GM21529 (cell line): ENCODE data around the gene SH3RF3.

ENCODE experiments used
- ATAC-seq: cut with Tn5 transposase; IDR thresholded peaks from one replicate; pipeline ENCODE4 v1.9.1; 2021; ENCODE audit not compliant: unreplicated experiment

SH3RF3 gene

DNA sequence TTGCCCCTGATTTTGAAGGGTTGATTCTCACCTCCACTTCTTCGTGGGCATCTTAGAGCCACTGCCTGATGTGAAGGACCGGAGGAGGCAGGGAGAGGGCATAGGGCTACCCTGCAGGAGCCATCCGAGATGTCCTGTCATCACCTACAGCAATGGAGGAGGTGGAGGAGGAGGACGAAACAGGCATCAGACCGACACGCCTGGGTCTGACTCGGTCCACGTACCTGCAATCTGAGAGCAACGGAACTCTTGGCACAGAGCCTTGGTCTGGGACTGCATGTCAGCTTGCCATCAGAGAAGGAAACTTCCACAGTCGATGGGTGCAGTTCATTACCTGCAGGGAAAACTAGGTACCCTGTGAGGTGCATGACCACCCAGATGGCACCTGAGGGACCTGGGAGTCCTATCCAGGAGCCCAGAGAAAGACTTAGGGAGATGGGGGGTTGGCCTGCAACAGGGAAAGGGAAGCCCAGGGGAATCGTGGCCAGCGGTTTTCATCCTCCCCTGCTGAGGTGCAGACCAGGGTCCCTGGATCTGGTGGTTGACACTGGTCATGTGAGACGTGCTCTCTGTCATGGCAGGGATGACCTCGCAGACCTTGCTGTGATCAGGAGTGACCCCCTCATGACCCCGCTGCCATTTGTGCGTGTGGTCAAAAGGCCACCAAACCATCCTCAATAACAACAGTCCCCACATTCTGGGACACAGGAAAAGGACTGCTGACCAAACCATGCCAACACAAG is 293.9 kb downstream of the SH3RF3 start:
- no peak for ATAC-seq

DNA sequence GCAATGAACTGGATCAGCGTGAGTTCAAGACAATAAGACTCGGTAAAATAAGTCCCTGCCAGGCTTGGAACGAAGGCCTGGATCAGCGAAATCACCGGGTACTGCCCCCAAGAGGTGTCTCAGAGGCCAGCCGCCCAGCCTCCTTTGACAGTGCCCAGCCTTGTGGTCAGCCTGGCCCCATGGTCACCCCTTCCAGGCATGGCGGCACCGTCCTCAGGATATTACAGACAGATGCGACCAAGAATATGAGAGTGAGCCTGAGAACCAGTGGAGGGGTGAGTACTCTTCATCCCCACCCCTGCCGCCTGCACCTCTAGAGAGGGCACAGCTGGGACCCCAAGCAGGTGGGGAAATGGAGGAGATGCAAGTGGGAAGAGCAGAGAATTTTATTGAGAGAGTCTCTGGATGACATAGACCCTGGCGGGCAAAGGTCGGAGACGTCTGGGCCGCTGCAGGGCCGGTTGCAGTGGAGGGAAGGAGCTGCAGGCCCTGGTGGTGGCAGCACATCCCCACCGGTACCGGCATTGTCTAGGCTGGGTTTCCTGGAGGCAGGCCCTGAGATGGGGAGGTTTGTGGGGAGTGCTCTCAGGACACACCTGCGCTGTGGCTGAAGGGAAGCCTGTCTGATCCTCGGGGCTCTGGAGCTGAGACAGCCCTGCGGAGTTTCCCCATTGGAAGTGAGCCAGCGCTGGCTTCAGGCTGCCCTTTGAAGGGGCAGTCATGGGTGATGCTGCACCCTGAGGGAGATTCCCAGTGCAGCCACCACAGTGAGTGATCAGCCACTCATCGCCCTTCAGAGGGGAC is 294.8 kb downstream of the SH3RF3 start:
- ATAC-seq = no peak

DNA sequence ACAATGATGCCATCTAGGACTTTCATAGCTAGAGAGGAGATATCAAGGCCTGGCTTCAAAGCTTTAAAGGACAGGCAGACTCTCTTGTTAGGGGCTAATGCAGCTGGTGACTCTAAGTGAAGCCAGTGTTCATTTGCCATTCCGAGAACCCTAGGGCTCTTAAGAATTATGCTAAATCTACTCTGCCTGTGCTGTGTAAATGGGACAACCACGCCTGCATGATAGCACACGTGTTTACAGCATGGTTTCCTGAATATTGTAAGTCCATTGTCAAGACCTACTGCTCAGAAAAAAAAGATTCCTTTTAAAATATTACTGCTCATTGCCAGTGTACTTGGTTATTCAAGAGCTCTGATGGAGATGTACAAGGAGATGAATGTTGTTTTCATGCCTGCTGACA is 296.4 kb downstream of the SH3RF3 start:
- no peak for ATAC-seq

DNA sequence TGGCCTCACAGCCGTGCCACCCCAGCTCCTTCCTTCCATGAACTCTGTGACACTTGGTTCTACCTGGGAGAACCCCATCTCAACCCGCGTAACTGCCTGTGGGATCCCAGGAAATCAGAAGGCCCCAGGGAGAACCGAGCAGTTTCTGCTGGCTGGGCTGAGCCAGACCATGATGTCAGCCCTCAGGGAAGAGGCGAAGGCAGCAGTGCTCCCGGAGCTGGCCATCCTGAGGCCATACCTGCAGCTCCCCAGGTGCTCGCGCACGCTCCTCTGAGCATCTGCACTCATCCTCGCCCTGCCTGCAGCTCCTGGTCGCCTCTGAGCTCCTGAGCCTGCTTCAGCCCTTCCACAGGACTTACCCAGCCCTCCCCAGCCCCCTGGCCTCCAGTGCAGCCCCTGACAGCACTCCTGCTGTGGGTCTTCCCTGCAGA is 298.7 kb downstream of the SH3RF3 start:
- no peak for ATAC-seq

DNA sequence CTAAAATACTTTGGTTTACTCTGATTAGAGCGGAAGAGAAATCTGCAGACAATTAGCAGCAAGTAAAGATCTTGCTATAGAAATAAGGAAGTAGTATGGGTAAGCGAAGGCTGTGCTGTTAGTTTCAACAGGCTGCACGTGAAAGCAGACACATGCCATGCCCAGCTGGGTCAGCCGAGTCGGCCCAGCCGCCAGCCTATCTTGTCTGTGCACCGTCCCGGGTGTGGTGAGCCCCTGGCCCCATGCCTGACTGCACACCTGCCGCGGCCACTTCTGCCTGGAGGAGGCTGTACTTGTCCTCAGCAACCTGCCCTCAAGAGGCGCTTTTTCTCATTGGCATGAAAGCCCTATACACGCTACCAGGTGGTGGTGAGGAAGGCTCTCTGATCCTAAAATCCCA is 299.3 kb downstream of the SH3RF3 start:
- no peak for ATAC-seq

DNA sequence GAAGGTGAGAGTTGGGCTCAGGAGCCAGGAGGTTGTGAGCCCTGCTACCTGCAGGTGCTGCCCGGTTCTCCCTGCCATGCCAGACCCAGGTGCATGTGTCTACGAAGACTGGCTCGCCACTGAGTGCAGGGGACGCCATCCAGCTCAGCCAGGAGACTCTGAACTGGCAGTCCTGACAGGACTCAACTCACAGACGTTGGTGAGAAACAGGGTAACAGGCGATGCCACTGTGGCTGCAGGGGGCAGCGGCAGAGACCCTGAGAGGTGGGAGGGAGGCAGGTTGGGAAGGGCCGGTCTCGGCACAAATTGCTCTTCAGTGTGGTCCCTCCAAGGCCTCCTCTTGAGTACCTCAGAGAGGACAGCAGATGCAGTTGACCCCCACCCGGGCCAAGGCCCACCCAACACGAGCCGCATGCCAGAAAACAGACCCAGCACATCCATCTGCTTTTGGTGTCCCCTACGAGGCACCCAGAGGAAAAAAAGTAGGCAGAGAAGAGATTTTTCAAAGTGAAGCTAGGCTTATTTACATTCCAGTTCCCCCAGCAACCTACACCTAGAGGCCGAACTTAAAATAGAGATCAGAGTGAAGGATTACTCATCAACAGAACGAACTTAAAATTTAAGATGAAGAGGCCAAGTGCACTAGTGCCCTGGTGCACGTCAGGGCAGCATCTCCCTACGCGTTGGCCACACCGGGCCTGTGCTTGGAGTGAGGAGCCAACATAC is 300.0 kb downstream of the SH3RF3 start:
- no peak for ATAC-seq

DNA sequence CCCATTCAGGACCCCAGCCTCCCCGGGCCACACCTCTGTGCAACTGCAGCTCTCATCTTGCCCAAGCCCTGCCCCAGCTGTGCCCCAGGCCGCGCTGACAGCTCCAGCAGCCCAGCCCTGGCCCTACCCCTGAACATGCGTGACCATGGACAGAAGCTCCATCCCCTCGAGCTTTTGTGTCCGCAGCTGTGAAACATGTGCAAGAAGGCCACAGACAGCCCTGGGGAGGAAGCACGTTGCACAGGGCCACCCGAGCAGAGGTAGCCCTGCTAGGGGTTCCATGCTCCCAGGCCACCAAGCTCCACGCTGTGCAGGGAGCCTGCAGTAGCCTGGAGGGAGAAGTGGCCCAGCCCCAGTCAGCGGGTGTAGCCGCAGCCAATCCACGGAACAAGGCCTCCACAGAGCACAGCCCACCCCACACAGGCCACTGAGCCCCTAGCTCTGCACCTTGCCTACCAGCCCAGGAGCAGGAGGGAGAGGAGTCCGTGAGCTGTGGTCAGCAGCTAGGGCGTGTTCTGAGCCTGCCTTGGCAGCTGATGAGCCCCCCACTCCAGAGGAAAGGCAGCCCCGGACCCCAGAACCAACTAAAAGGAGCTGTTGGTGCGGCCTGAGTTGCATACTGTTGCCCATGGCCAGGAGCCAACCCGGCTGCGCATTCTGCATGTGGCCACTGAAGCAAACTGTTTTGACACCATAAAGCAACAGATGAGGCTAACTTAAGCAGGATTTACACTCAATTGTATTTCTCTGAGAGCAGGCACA is 300.7 kb downstream of the SH3RF3 start:
- no peak for ATAC-seq

DNA sequence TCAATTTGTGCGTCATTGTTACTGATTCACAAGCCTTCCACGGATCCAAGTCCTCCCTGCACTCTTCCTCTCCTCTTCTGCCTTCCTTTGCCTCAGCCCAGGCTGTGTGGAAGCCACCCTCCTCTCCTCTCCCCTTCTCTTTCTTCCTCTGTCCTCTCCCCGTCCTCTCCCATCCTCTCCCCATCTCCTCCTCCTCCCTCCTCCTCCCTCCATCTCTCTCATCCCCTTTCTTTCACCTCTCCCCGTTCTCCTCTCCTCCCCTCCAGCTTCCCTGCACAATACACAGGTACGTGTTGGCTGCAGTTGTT is 301.3 kb downstream of the SH3RF3 start:
- no peak for ATAC-seq

DNA sequence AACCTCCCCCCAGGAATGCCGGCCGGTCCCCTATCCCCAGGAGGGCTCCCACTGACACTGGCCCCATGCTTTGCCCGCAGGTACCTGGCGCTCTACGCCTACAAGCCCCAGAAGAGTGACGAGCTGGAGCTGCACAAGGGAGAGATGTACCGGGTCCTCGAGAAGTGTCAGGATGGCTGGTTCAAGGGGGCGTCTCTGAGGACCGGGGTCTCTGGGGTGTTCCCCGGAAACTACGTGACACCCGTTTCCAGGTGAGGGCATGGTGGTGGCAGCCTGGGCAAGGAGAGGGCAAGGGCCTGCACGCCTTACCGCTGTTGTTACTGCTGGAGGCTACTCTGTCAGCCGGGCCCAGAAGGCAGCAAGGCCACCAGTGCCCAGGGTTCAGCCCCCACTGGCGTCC is 303.4 kb downstream of the SH3RF3 start:
- ATAC-seq = no peak

DNA sequence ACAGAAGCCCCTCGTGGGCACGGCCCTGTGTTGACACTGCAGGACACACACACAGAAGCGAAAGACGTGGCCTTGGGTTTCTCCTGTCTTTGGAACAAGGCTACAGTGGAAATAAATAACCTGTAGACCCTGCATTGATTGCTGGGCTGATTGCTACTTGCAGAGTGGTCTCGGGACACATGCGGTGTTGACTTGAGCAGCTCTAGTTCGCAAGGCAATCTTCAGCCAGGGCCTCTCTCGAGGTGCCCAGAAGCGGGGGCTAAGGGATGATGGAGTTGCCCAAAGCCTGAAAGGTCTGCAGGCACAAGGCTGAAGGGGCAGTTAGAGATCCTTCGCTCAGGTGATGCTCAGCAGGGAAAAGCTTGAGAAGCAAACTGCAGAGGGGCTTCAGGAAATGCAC is 304.5 kb downstream of the SH3RF3 start:
- ATAC-seq = no peak

DNA sequence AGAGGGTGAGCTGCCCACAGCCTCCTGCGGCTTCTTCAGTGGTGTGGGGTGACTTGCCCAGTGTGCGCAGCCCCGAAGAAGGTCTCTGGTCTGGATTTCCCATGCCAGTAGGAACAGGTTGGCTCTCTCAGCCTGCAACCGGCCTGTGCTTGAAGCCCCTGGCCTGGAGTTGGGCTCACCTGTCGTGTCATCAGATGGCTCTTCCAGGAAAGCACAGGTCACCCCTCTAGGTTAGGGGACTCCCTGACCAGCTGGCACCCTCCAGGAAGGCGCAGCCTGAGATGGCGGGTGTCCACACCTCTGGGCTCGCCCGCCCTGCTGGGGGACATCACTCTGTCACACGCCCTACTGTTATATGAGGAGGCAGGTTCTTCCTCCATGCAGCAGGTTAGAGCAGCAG is 304.9 kb downstream of the SH3RF3 start:
- no peak for ATAC-seq

DNA sequence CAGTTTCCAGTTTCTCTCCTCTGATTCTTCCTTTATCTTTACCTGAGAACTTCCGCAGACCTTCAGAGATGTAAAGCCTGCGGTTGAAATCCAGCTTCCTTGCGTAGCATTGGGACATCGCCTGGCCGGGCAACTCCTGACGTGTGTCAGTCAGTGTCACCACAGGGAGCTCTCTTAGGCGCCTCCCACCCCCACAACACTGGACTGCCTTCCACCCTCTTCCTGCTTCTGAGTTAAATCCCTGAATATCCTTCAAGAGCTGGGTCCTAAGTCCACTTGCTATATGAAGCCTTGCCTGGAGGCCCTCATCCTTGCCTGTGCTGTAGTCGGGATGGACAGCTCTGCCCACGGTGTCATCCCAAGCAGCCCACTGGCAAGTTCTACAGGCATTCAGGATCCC is 305.3 kb downstream of the SH3RF3 start:
- no peak for ATAC-seq

DNA sequence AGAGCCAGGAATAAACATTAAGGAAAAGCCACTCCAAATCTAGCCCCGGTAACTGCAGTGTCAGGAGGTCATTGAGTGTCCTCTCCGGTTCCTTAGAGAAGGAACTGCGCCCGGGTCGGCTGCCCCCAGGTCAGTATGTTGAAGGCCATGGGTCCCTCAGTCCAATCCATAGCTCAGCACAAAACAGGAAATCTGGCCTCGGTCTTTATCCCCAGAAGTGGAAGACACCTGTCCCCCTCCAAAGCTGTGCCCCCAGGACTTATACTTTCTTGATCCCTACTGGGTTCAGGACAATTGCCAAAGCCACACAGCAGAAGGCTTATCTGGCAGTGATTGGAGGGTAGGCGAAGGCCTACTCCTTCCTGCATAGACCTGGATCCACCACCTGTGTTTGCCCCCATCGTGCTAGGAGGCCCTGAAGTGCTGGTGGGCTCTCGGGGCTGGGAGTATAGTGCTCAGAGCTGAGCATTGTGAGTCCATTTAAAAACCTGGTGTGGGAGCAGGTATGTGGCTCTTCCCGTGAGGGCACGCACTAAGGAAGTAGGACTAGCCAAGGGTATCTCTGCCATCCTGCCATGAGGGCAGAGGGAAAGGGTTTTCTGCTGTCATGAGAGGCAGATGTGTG is 306.2 kb downstream of the SH3RF3 start:
- no peak for ATAC-seq

DNA sequence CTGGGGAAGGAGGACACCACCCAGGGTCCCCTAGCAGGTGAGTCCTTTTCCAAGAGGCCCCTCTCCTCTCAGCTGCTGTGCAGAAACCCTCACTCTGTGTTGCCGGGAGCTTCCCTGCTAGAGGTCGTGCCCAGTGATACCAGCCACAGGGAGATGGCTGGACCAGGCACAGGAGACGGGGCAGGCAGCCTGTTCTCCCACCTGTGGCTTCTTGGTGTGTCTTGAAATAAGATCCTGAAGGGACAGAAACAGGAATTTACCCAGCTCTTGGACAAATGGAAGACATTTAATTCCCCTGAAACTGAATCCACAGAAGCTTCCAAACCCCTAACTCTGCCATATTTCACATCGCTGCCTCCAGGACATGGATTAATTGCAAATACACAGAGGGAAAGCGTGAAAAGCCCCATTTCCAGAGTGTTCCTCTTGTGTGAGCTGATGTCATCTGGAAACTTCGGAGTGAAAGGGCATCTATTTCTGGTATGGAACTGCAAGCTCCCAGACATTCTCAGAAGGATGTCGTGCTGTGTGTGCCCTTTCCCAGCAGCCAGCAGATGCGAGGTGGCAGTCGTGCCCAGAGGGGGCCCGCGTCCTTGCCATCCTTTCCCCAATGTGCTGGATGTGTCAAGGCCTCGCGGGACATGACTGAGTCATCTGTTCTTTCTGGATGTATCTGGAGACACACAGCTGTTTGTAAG is 307.0 kb downstream of the SH3RF3 start:
- no peak for ATAC-seq

DNA sequence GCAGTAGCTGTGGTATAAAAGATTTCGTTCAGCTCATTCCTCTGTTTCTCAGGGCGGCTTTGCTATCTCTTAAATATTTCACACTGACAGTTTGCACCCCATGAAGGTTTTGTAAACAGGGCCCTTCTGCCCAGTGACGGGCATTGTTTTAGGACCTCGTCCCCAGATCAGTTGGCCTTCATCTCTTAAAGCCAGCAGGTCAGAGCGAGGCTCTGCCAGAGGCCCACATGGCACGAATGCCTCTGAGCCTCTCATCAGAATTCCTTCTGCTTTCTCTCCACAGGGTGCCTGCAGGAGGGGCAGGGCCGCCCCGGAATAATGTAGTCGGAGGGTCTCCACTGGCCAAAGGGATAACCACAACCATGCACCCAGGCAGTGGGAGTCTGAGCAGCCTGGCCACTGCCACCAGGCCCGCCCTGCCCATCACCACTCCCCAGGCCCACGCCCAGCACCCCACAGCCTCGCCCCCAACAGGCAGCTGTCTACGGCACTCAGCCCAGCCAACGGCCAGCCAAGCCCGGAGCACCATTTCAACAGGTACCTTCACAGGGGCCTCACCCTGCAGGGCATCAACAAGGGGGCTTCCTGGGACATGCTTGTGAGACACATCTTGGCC is 307.7 kb downstream of the SH3RF3 start:
- ATAC-seq = no peak

DNA sequence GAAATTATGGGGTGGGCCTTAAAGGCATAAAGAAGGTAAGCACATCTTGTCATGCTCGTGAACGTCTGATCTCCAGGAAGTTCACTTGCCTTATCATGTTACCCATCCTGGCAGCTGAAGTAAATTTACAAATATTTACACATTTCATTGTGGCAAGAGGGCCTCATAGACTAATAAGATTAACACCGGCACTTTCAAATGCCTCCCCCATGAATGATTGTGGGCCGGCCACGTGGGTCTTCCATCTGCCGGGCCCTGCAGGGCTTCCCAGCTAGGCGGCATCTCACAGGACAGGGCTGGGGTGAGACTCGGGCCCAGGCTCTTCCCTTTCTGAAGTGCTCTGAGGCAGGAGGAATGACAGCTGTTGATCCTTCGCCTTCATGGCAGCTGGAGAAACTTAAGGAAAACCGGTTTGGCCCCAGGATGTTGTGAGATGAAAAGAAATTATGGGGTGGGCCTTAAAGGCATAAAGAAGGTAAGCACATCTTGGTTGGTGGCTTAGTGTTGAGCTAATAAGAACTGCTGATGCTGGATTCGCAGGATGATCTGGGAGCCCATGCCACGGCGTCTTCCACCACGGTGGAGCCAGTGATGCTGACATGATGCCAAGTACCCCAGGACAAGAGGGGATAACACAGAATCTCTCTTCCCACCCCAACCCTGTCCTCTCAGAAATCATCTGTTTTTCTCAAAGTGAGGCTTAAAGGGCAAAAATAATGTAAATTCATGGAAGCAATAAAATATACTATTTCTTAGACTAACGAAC is 308.5 kb downstream of the SH3RF3 start:
- no peak for ATAC-seq

DNA sequence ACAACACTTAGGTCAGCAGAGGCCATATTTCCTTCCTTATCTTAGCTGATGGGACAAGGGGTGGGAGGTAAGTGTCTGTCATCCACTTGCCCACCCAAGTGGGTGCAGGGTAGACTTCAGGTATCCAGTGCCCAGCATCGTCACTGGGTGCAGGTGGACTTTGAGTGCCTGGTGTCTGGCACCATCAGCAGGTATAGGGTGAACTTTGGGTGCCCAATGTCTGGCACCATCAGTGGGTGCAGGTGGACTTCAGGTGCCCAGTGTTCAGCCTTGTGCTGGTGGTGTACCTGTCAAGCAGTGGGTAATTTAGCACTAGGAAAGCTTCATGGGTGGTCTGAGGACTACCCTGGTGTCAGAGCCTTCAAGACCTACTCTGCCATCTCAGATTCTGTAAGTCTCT is 309.1 kb downstream of the SH3RF3 start:
- no peak for ATAC-seq

DNA sequence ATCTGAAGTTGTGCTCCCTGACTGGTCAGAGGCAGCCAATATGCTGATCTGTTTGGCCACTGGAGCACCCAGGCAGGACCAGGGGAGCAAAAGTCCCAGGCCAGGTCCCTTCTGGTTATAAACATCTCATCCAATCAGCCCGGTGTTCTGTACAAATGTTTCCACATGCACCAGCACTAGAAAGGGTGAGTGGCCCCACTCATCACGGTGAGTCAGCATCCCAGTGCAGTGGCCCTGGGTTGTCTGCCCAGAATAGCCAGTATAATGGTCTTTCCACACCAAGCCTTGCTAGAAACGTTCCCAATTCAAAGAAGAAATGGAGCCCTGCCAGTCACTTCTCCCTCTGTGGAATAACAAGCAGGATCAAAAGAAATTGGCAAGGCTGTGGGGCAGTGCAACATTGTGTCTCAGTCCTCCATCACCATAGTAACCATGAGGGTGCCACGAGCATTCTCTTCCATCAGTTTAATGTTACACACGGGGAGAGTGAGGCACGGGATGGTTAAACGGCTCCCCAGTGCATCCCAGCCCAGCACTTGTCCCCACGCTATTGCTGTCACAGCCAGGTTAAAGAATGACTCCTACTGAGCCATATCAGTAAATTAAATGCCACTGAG is 309.9 kb downstream of the SH3RF3 start:
- no peak for ATAC-seq

DNA sequence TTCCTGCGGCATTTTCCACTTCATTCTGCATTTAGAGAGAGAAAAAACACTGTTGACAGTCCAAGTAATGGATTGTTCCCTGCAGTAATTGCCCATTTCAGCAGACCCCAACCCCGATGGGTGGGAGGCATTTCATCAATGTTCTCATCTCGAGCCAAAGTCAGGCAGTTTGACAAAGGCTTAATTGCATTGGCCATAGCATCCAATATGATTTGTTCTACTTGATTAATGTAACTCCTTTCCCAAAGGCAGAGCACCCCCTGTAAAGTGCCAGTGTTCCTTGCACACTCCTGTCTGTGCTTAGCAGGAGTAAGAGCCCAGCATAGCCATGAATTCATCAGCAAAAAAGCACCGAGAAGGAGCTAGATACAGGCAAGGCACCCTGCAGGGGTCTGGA is 310.4 kb downstream of the SH3RF3 start:
- ATAC-seq = no peak
